Stomach (tissue), 9 donors: ENCODE results near the gene KLHDC8B. TPM values are rescaled to one million over a fixed set of nuclear protein-coding genes. Genes with fewer than 3 reads are reported as not detected.

ENCODE experiments used
- DNase-seq, 2 donors: peaks; one replicate each; pipeline versions ENCODE4 v3.0.0 to v3.0.0-alpha.2; 2013 to 2019
- H3K27ac ChIP-seq, 5 donors: fragments of 200-600 bp in 4 of 5; sonication (generic) in 4 of 5; one replicate each; pipeline ENCODE4 v1.5.1; 2013 to 2019; ENCODE audit warnings: mild to moderate bottlenecking in 1 of 5, moderate library complexity in 1 of 5
- H3K27me3 ChIP-seq, 3 donors: fragments of 200-600 bp; sonication (generic); one replicate each; pipeline ENCODE4 v1.5.1; 2017 to 2019; ENCODE audit warnings: mixed run types in 1 of 3
- H3K36me3 ChIP-seq, 4 donors: fragments of 200-600 bp; sonication (generic); 1 replicate in 3 of 4; 2 replicates in 1 of 4; pipeline ENCODE4 v1.5.1; 2016 to 2019
- H3K4me1 ChIP-seq, 4 donors: fragments of 200-600 bp; sonication (generic); one replicate each; pipeline ENCODE4 v1.5.1; 2016 to 2019
- H3K4me3 ChIP-seq, 4 donors: fragments of 200-600 bp; sonication (generic) in 3 of 4; one replicate each; pipeline ENCODE4 v1.5.1; 2016 to 2019; ENCODE audit warnings: mild to moderate bottlenecking in 1 of 4
- H3K9me3 ChIP-seq, 4 donors: fragments of 200-600 bp; sonication (generic); one replicate each; pipeline ENCODE4 v1.5.1; 2016 to 2019
- CTCF ChIP-seq, 7 experiments: fragments of 450-650 bp in 4 of 7; fragments of 200-600 bp in 3 of 7; sonication (generic) in 3 of 7; IDR thresholded peaks; one replicate each; pipeline ENCODE4 v1.5.1; 2016 to 2019; ENCODE audit warnings: antibody characterized with exemption in 7 of 7, control low read depth in 2 of 7, mild to moderate bottlenecking in 1 of 7
- EP300 ChIP-seq: sonication (generic); formaldehyde crosslinking; IDR thresholded peaks from one replicate; pipeline ENCODE4 v1.6.1; 2017; ENCODE audit warnings: antibody characterized with exemption
- POLR2A ChIP-seq, 4 donors: fragments of 450-650 bp; IDR thresholded peaks; one replicate each; pipeline ENCODE4 v1.6.1; 2016; ENCODE audit warnings: antibody characterized with exemption in 4 of 4, control low read depth in 2 of 4, mild to moderate bottlenecking in 1 of 4, moderate library complexity in 1 of 4
- POLR2AphosphoS5 ChIP-seq, 3 donors: sonication (generic); formaldehyde crosslinking; IDR thresholded peaks; one replicate each; pipeline ENCODE4 v1.6.1; 2016; ENCODE audit warnings: antibody characterized with exemption in 3 of 3
- WGBS, 5 donors: extraction: QIAGEN DNeasy Blood & Tissue Kit in 3 of 5; methylation state at CpG; one replicate each; pipeline versions ENCODE4 v1.1.5 to v1.1.7; 2013 to 2018; 5-methylcytosine and 5-hydroxymethylcytosine counted together
- intact Hi-C: fragments of 100-400 bp; cut with DNase I; formaldehyde crosslinking; loops from one replicate; pipeline ENCODE4 v1.15.1; 2023; ENCODE audit warnings: low total_unique reads
- polyA plus RNA-seq, 3 donors: library from polyadenylated mRNA; stranded (reverse); fragments of 200-250 nt; gene quantifications; one replicate each; pipeline ENCODE4 v1.2.3, GENCODE V29; 2013
- total RNA-seq, 5 donors: library from RNA; depleted of rRNA; stranded (reverse); fragments of >200 nt; gene quantifications; one replicate each; pipeline versions ENCODE4 v1.1.0 to v1.2.3, GENCODE V29; 2014 to 2016
- donor health status: healthy with polysubstance abuse.
- donor health status: Bipolar disorder and iron deficiency.
- donor health status: healthy.

Gene KLHDC8B
- total and polyA plus RNA-seq, 8 donors, result 11.6 to 41.1 (median 19.1) TPM

GRCh38 chr3:49183873-49184272 is 12.5 kb downstream of the KLHDC8B start:
- 65 to 88% (median 74%) methylated on average over 1 of the region's 1 CpG for WGBS, 5 donors
- TF ChIP-seq EP300 (no peak), POLR2AphosphoS5 (IDR thresholded peaks at IDR 0.05) (no peak), CTCF (IDR thresholded peaks at IDR 0.05) (no peak), POLR2A (IDR thresholded peaks at IDR 0.05) (no peak)
- intact Hi-C loops, result no loop called here

GRCh38 chr3:49191741-49192140 is 20.3 kb downstream of the KLHDC8B start:
- Histone ChIP-seq H3K36me3 (no peaks in the 10 kb centered on the region), H3K4me1 (no peaks in the 10 kb centered on the region), H3K27ac (no peak overlapping the region), H3K27me3 (no peaks in the 10 kb centered on the region), H3K9me3 (no peaks in the 10 kb centered on the region), H3K4me3 (no peak overlapping the region)
- WGBS, 5 donors, result 87 to 95% (median 90%) methylated on average over 1 of the region's 1 CpG
- intact Hi-C loops, result no loop called here
- TF ChIP-seq POLR2AphosphoS5 (IDR thresholded peaks at IDR 0.05) (no peak), CTCF (IDR thresholded peaks at IDR 0.05) (no peak), POLR2A (IDR thresholded peaks at IDR 0.05) (no peak), EP300 (no peak)
- DNase-seq, result no peak

More at GRCh38 chr3:49183873-49184272, 12.5 kb downstream of the KLHDC8B start:
- Histone ChIP-seq H3K4me1 (no peaks in the 10 kb centered on the region), H3K9me3 (no peaks in the 10 kb centered on the region), H3K27me3 (no peaks in the 10 kb centered on the region), H3K27ac (no peak overlapping the region), H3K4me3 (no peak overlapping the region), H3K36me3 (no peaks in the 10 kb centered on the region)
- DNase-seq, result no peak

GRCh38 chr3:49198161-49198560 is 26.8 kb downstream of the KLHDC8B start:
- peaks cover 0 to 12% (median 3%) of the 10 kb centered on the region in 4 donors for H3K4me1 ChIP-seq
- no peak for DNase-seq
- H3K36me3 ChIP-seq, result no peaks in the 10 kb centered on the region
- intact Hi-C loops, result no loop called here
- TF ChIP-seq CTCF (IDR thresholded peaks at IDR 0.05), result no peak
- no peak for TF ChIP-seq POLR2AphosphoS5 (IDR thresholded peaks at IDR 0.05)
- TF ChIP-seq POLR2A (IDR thresholded peaks at IDR 0.05), result no peak
- TF ChIP-seq EP300, result no peak
- no peaks in the 10 kb centered on the region for H3K9me3 ChIP-seq
- no peak overlapping the region for H3K27ac ChIP-seq
- no peak overlapping the region for H3K4me3 ChIP-seq
- H3K27me3 ChIP-seq, result peaks cover 0 to 15% (median 9%) of the 10 kb centered on the region in 3 donors
- 67 to 81% (median 77%) methylated on average over 3 of the region's 3 CpGs for WGBS, 5 donors

GRCh38 chr3:49198611-49199230 is 27.3 kb downstream of the KLHDC8B start:
- WGBS, 5 donors, result 68 to 80% (median 70%) methylated on average over 23 to 24 of the region's 24 CpGs
- H3K4me1 ChIP-seq, result peaks cover 0 to 12% (median 3%) of the 10 kb centered on the region in 4 donors
- no peaks in the 10 kb centered on the region for H3K9me3 ChIP-seq
- peaks cover 0 to 15% (median 9%) of the 10 kb centered on the region in 3 donors for H3K27me3 ChIP-seq
- DNase-seq, result no peak
- TF ChIP-seq POLR2A (IDR thresholded peaks at IDR 0.05), result no peak
- no peak for TF ChIP-seq POLR2AphosphoS5 (IDR thresholded peaks at IDR 0.05)
- no peak for TF ChIP-seq EP300
- no peak for TF ChIP-seq CTCF (IDR thresholded peaks at IDR 0.05)
- intact Hi-C loops, result no loop called here
- peak overlapping the region in 1 of 5 donors; percentile 86 for H3K27ac ChIP-seq
- peak overlapping the region; percentile 20 to 48 (median 31) for H3K4me3 ChIP-seq
- H3K36me3 ChIP-seq, result no peaks in the 10 kb centered on the region
